IMR-90 (cell line): ENCODE data around the gene P2RX3. TPM values are rescaled to one million over a fixed set of nuclear protein-coding genes. Genes with fewer than 3 reads are reported as not detected.

Experiments
- ATAC-seq: fragments of 200-7000 bp; cut with Tn5 transposase; 2 replicates; pipeline ENCODE4 v1.9.1; 2020; ENCODE audit warnings: low read depth, mild to moderate bottlenecking, moderate library complexity
- BruUV-seq: library from RNA; stranded (reverse); fragments of 400-500 nt; replicated peaks from 2 replicates; lab custom pipeline; 2021; lab: Mats Ljungman, UMichigan
- CTCF ChIA-PET: fragments of 300-600 bp; formaldehyde crosslinking; extraction: SDS; loops from one replicate; lab custom pipeline; 2021; ENCODE audit warnings: antibody characterized with exemption; lab: Yijun Ruan, JAX
- POLR2A ChIA-PET: fragments of 300-600 bp; sonication (Branson Sonifier 250); formaldehyde crosslinking; loops from one replicate; lab custom pipeline; 2022; ENCODE audit warnings: antibody characterized with exemption; ENCODE audit not compliant: unreplicated experiment; lab: Charles Lee
- DNase-seq: peaks from one replicate; pipeline ENCODE4 v3.0.0; 2013
- H2AFZ ChIP-seq: replicated peaks from 2 replicates; pipeline ENCODE3; 2013; ENCODE audit warnings: low read length, mild to moderate bottlenecking; ENCODE audit not compliant: poor library complexity
- H2AK5ac ChIP-seq: 2 replicates; pipeline ENCODE4 v1.6.1; 2013; ENCODE audit warnings: low read depth, low read length, inconsistent platforms
- H2AK9ac ChIP-seq: replicated peaks from 2 replicates; pipeline ENCODE3; 2013; ENCODE audit warnings: mild to moderate bottlenecking, low read depth, low read length, moderate library complexity; ENCODE audit not compliant: poor library complexity
- H2BK120ac ChIP-seq: 2 replicates; pipeline ENCODE4 v1.6.1; 2013; ENCODE audit warnings: low read depth, low read length, inconsistent platforms
- H2BK15ac ChIP-seq: 3 replicates; pipeline ENCODE4 v1.6.1; 2013; ENCODE audit warnings: low read depth, low read length, inconsistent platforms
- H2BK20ac ChIP-seq: 2 replicates; pipeline ENCODE4 v1.6.1; 2013; ENCODE audit warnings: low read depth, mild to moderate bottlenecking, inconsistent platforms, low read length, moderate library complexity
- H2BK5ac ChIP-seq: 2 replicates; pipeline ENCODE4 v1.6.1; 2013; ENCODE audit warnings: mild to moderate bottlenecking, low read depth, low read length, inconsistent platforms; ENCODE audit not compliant: poor library complexity, severe bottlenecking
- H3K14ac ChIP-seq: replicated peaks from 2 replicates; pipeline ENCODE4 v1.6.1; 2013; ENCODE audit warnings: low read depth, low read length, inconsistent platforms
- H3K18ac ChIP-seq: 2 replicates; pipeline ENCODE4 v1.6.1; 2013; ENCODE audit warnings: low read depth, low read length, control low read depth
- H3K23ac ChIP-seq: 2 replicates; pipeline ENCODE4 v1.6.1; 2013; ENCODE audit warnings: low read depth, low read length, inconsistent platforms
- H3K27ac ChIP-seq: 2 replicates; pipeline ENCODE4 v1.5.1; 2013; ENCODE audit warnings: mild to moderate bottlenecking, control low read depth, low read length; ENCODE audit not compliant: insufficient read depth
- H3K27me3 ChIP-seq: 2 replicates; pipeline ENCODE4 v1.6.1; 2013; ENCODE audit warnings: low read length; ENCODE audit not compliant: control insufficient read depth, insufficient read depth
- H3K36me3 ChIP-seq: 2 replicates; pipeline ENCODE4 v1.6.1; 2013; ENCODE audit warnings: low read length, mixed read lengths; ENCODE audit not compliant: control insufficient read depth, insufficient read depth
- H3K4ac ChIP-seq: 2 replicates; pipeline ENCODE4 v1.6.1; 2013; ENCODE audit warnings: low read depth, low read length, inconsistent platforms
- H3K4me1 ChIP-seq: 2 replicates; pipeline ENCODE4 v1.6.1; 2013; ENCODE audit warnings: low read length, mixed read lengths; ENCODE audit not compliant: control insufficient read depth, insufficient read depth
- H3K4me2 ChIP-seq: 2 replicates; pipeline ENCODE4 v1.6.1; 2013; ENCODE audit warnings: low read depth, mild to moderate bottlenecking, control low read depth, low read length, moderate library complexity
- H3K4me3 ChIP-seq: 2 replicates; pipeline ENCODE4 v1.5.1; 2013; ENCODE audit warnings: low read depth, mild to moderate bottlenecking, control low read depth, low read length, moderate library complexity; ENCODE audit not compliant: insufficient read depth
- H3K56ac ChIP-seq: 2 replicates; pipeline ENCODE4 v1.6.1; 2013; ENCODE audit warnings: low read length, inconsistent platforms; ENCODE audit not compliant: insufficient read depth; ENCODE audit errors: extremely low read depth
- H3K79me1 ChIP-seq, 2 experiments: 2 replicates each; pipeline ENCODE4 v1.6.1; 2013; ENCODE audit warnings: low read length in 2 of 2, inconsistent platforms in 1 of 2, low read depth in 1 of 2
- H3K9ac ChIP-seq: 2 replicates; pipeline ENCODE4 v1.6.1; 2013; ENCODE audit warnings: low read depth, low read length, control low read depth
- H3K9me1 ChIP-seq: 2 replicates; pipeline ENCODE4 v1.6.1; 2013; ENCODE audit warnings: low read length, inconsistent platforms; ENCODE audit not compliant: insufficient read depth
- H3K9me3 ChIP-seq: 2 replicates; pipeline ENCODE4 v1.6.1; 2013; ENCODE audit warnings: low read length; ENCODE audit not compliant: control insufficient read depth, insufficient read depth
- H4K20me1 ChIP-seq: 2 replicates; pipeline ENCODE4 v1.6.1; 2013; ENCODE audit warnings: low read length, inconsistent platforms; ENCODE audit not compliant: insufficient read depth
- H4K5ac ChIP-seq: 2 replicates; pipeline ENCODE4 v1.6.1; 2013; ENCODE audit warnings: mild to moderate bottlenecking, low read depth, low read length, control low read depth
- H4K8ac ChIP-seq, 2 experiments: 2 replicates each; pipeline ENCODE4 v1.6.1; 2013; ENCODE audit warnings: low read depth in 2 of 2, low read length in 2 of 2, control low read depth in 1 of 2, inconsistent platforms in 1 of 2
- H4K91ac ChIP-seq: 2 replicates; pipeline ENCODE4 v1.6.1; 2013; ENCODE audit warnings: low read depth, low read length, inconsistent platforms; ENCODE audit not compliant: insufficient read depth
- BHLHE40 ChIP-seq: fragments of 150-350 bp; IDR thresholded peaks from 2 replicates; pipeline ENCODE4 v1.6.1; 2016; ENCODE audit warnings: mild to moderate bottlenecking, low read depth, low read length
- CEBPB ChIP-seq: IDR thresholded peaks from 2 replicates; pipeline ENCODE4 v1.6.1; 2012; ENCODE audit warnings: low read depth, low read length, improper control_type of control experiment
- CHD1 ChIP-seq: IDR thresholded peaks from 2 replicates; pipeline ENCODE4 v1.6.1; 2012; ENCODE audit warnings: low read depth, low read length, improper control_type of control experiment
- ELK1 ChIP-seq: fragments of 150-350 bp; IDR thresholded peaks from 2 replicates; pipeline ENCODE4 v1.6.1; 2016; ENCODE audit warnings: low read depth, mild to moderate bottlenecking, low read length, moderate library complexity, borderline replicate concordance
- FOS ChIP-seq: fragments of 150-350 bp; IDR thresholded peaks from 2 replicates; pipeline ENCODE4 v1.6.1; 2016; ENCODE audit warnings: low read depth, low read length
- MAFK ChIP-seq: IDR thresholded peaks from 2 replicates; pipeline ENCODE4 v1.6.1; 2012; ENCODE audit warnings: low read depth, low read length, improper control_type of control experiment
- MAZ ChIP-seq: IDR thresholded peaks from 2 replicates; pipeline ENCODE4 v1.6.1; 2012; ENCODE audit warnings: low read depth, mild to moderate bottlenecking, low read length, improper control_type of control experiment, moderate library complexity, borderline replicate concordance
- MXI1 ChIP-seq: IDR thresholded peaks from 2 replicates; pipeline ENCODE4 v1.6.1; 2012; ENCODE audit warnings: low read depth, mild to moderate bottlenecking, low read length, moderate library complexity, borderline replicate concordance
- NFE2L2 ChIP-seq: fragments of 150-350 bp; IDR thresholded peaks from 2 replicates; pipeline ENCODE4 v1.6.1; 2016; ENCODE audit warnings: low read depth, mild to moderate bottlenecking, low read length
- POLR2A ChIP-seq: IDR thresholded peaks from 2 replicates; pipeline ENCODE4 v1.6.1; 2012; ENCODE audit warnings: mild to moderate bottlenecking, low read depth, low read length
- RAD21 ChIP-seq: IDR thresholded peaks from 2 replicates; pipeline ENCODE4 v1.6.1; 2012; ENCODE audit warnings: low read length, improper control_type of control experiment
- RCOR1 ChIP-seq: IDR thresholded peaks from 2 replicates; pipeline ENCODE4 v1.6.1; 2012; ENCODE audit warnings: mild to moderate bottlenecking, low read length, improper control_type of control experiment; ENCODE audit not compliant: insufficient replicate concordance
- RFX5 ChIP-seq: IDR thresholded peaks from 2 replicates; pipeline ENCODE4 v1.8.0; 2012; ENCODE audit warnings: low read depth, mild to moderate bottlenecking, low read length, moderate library complexity
- SMC3 ChIP-seq: fragments of 150-350 bp; IDR thresholded peaks from 2 replicates; pipeline ENCODE4 v1.6.1; 2016; ENCODE audit warnings: low read depth, mild to moderate bottlenecking, antibody characterized with exemption, low read length, moderate library complexity
- WGBS, 2 experiments: methylation state at CpG; one replicate each; pipeline versions ENCODE4 v1.1.5 to v1.1.7; 2013; ENCODE audit warnings: missing lambda C conversion rate in 2 of 2; ENCODE audit not compliant: insufficient read length in 1 of 2; ENCODE audit errors: extremely low coverage in 2 of 2; 5-methylcytosine and 5-hydroxymethylcytosine counted together
- dilution Hi-C: fragments of 300-500 bp; cut with HindIII; formaldehyde crosslinking; loops from one replicate; pipeline ENCODE4 v1.14.3; 2018; ENCODE audit warnings: low sequenced_read_pairs; ENCODE audit not compliant: unreplicated experiment
- in situ Hi-C: fragments of 300-500 bp; cut with MboI; formaldehyde crosslinking; loops from 3 replicates; pipeline ENCODE4 v1.14.3; 2019; ENCODE audit warnings: low sequenced_read_pairs, inconsistent platforms, mixed read lengths
- intact Hi-C: fragments of 100-400 bp; cut with micrococcal nuclease; formaldehyde crosslinking; loops from 2 replicates; pipeline ENCODE4 v1.10.0; 2022
- polyA plus RNA-seq, 3 experiments: library from polyadenylated mRNA; depleted of rRNA; stranded (reverse); fragments of >200 nt; gene quantifications; 2 replicates each; pipeline ENCODE4 v1.2.3, GENCODE V29; 2012; ENCODE audit warnings: low replicate concordance in 1 of 3
- total RNA-seq: library from RNA; depleted of rRNA; stranded (reverse); fragments of >200 nt; gene quantifications from 2 replicates; pipeline ENCODE4 v1.2.3, GENCODE V29; 2012
- TF ChIP-seq, protein P1 (sequence below): conservative IDR thresholded peaks from 2 replicates; pipeline ENCODE4 v1.5.1; 2012; ENCODE audit warnings: mild to moderate bottlenecking, low read depth, low read length, improper control_type of control experiment
- TF ChIP-seq, protein P2 (sequence below): fragments of 150-350 bp; IDR thresholded peaks from 2 replicates; pipeline ENCODE4 v1.6.1; 2017; ENCODE audit warnings: mild to moderate bottlenecking, antibody characterized with exemption, low read length, low read depth

Gene P2RX3
- total and polyA plus RNA-seq, 2 of the 4 experiments (the other 2 are of a cell fraction): not detected

DNA sequence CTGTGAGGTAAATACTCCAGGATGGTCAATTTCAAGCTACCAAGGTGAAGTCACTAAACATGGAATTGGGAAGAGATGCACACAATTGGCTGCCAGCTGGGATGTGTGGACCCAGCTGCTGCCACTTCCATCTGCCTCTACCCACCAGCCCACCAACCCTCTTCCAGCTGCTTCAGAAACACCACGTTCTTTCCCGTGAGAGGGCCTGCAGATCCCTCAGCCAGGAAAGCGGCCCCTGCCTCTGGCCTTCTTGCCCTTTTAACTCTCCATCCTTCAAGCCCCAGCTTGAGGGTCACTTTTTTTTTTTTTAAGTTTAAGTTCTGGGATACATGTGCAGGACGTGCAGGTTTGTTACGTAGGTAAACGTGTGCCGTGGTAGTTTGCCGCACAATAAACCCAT lies 22.8 kb downstream of the P2RX3 start:
- dilution Hi-C loops: no loop called here
- H3K23ac ChIP-seq: no peak overlapping the region
- H3K27me3 ChIP-seq: peaks cover 46% of the 10 kb centered on the region
- no peak overlapping the region for H3K4ac ChIP-seq
- no peak for DNase-seq
- no peaks in the 10 kb centered on the region for H3K36me3 ChIP-seq
- no peak overlapping the region for H2BK20ac ChIP-seq
- in situ Hi-C loops: loop anchor here (25.0 kb wide), 1 partner anchor 524 kb away; no protein-coding TSS in a partner anchor
- no peak overlapping the region for H3K4me2 ChIP-seq
- H4K5ac ChIP-seq: no peak overlapping the region
- H3K4me3 ChIP-seq: no peak overlapping the region
- no peaks in the 10 kb centered on the region for H3K4me1 ChIP-seq
- POLR2A ChIA-PET: no interaction called here
- ATAC-seq: no peak
- intact Hi-C loops: no loop called here
- 60% methylated on average over 2 of the region's 8 CpGs; no CpG with 5 or more reads in 1 of the 2 experiments for WGBS, 2 experiments
- H2AK5ac ChIP-seq: no peak overlapping the region
- no peak overlapping the region for H4K8ac ChIP-seq
- BruUV-seq: no TSS peak
- H2AK9ac ChIP-seq: no peak overlapping the region
- no peak overlapping the region for H3K27ac ChIP-seq
- no peaks in the 10 kb centered on the region for H3K79me1 ChIP-seq
- no peak overlapping the region for H3K9ac ChIP-seq
- H2BK120ac ChIP-seq: no peak overlapping the region
- no peak overlapping the region for H2BK5ac ChIP-seq
- TF ChIP-seq RAD21 (no peak), RFX5 (no peak), ELK1 (no peak), CHD1 (no peak), NFE2L2 (no peak), FOS (no peak), CEBPB (no peak), MXI1 (no peak), SMC3 (no peak), RCOR1 (no peak), BHLHE40 (no peak), MAZ (no peak), MAFK (no peak), POLR2A (no peak)
- TF ChIP-seq, protein P1, sequence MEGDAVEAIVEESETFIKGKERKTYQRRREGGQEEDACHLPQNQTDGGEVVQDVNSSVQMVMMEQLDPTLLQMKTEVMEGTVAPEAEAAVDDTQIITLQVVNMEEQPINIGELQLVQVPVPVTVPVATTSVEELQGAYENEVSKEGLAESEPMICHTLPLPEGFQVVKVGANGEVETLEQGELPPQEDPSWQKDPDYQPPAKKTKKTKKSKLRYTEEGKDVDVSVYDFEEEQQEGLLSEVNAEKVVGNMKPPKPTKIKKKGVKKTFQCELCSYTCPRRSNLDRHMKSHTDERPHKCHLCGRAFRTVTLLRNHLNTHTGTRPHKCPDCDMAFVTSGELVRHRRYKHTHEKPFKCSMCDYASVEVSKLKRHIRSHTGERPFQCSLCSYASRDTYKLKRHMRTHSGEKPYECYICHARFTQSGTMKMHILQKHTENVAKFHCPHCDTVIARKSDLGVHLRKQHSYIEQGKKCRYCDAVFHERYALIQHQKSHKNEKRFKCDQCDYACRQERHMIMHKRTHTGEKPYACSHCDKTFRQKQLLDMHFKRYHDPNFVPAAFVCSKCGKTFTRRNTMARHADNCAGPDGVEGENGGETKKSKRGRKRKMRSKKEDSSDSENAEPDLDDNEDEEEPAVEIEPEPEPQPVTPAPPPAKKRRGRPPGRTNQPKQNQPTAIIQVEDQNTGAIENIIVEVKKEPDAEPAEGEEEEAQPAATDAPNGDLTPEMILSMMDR: no peak
- TF ChIP-seq, protein P2, sequence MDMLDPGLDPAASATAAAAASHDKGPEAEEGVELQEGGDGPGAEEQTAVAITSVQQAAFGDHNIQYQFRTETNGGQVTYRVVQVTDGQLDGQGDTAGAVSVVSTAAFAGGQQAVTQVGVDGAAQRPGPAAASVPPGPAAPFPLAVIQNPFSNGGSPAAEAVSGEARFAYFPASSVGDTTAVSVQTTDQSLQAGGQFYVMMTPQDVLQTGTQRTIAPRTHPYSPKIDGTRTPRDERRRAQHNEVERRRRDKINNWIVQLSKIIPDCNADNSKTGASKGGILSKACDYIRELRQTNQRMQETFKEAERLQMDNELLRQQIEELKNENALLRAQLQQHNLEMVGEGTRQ: no peak
- H3K56ac ChIP-seq: no peak overlapping the region
- H2AFZ ChIP-seq: no peak overlapping the region
- no peak overlapping the region for H3K14ac ChIP-seq
- H3K18ac ChIP-seq: no peak overlapping the region
- CTCF ChIA-PET: interaction anchor here (0.6 kb wide), 2 partner anchors 17 to 86 kb away, joined by 3 read pairs; no protein-coding TSS in a partner anchor
- no peak overlapping the region for H2BK15ac ChIP-seq
- H3K9me3 ChIP-seq: peaks cover 3% of the 10 kb centered on the region; the same call in 1 of the 2 replicates
- no peaks in the 10 kb centered on the region for H3K9me1 ChIP-seq
- H4K20me1 ChIP-seq: no peaks in the 10 kb centered on the region
- no peak overlapping the region for H4K91ac ChIP-seq
